Vagina (tissue), 2 donors: ENCODE measurements around the gene UPF1.

Experiments used
- CTCF ChIP-seq, 3 experiments: fragments of 450-650 bp in 2 of 3; fragments of 200-600 bp in 1 of 3; sonication (generic) in 1 of 3; IDR thresholded peaks; one replicate each; pipeline ENCODE4 v1.5.1; 2017 to 2019; ENCODE audit warnings: antibody characterized with exemption in 3 of 3, mild to moderate bottlenecking in 2 of 3, moderate library complexity in 2 of 3
- POLR2A ChIP-seq, 2 donors: fragments of 450-650 bp; IDR thresholded peaks; one replicate each; pipeline ENCODE4 v1.6.1; 2017; ENCODE audit warnings: antibody characterized with exemption in 2 of 2, mild to moderate bottlenecking in 2 of 2, moderate library complexity in 2 of 2
- POLR2AphosphoS5 ChIP-seq, 2 donors: sonication (generic); formaldehyde crosslinking; IDR thresholded peaks; one replicate each; pipeline ENCODE4 v1.9.0; 2017; ENCODE audit warnings: antibody characterized with exemption in 2 of 2, mild to moderate bottlenecking in 2 of 2, low read depth in 1 of 2; ENCODE audit not compliant: insufficient read depth in 1 of 2

DNA sequence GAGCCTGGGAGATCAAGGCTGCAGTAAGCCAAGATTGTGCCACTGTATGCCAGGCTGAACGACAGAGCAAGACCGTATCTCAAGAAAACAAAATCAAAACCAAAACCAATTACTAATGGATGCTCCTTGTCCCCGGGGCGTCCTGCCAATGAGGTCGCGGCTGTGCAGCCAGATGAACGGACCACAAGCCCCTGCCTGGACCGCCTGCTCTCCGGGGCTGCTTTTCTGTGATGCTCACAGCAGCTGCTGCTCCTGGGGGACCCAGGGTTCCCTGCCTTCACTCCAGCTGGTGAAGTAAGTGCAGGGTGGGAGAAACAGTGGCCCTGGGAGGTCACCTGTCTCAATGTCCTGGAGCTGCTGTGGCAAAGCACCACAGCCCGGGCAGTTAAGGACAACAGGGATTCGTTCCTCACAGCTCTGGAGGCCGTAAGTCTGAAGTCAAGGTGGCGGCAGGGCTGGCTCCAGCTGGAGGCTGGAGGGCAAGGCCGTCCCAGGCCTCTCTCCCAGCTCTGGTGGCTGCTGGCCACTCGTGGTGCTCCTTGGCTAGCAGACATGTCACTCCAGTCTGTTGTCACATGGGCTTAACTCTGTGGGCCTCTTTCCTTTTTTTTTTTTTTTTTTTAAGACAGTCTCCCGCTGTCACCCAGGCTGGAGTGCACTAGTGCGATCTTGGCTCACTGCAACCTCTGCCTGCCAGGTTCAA is 77.3 kb downstream of the UPF1 start:
- TF ChIP-seq CTCF (IDR thresholded peaks at IDR 0.05) (no peak), POLR2AphosphoS5 (IDR thresholded peaks at IDR 0.05; ENCODE audit: insufficient read depth in 1 of 2, low read depth in 1 of 2) (no peak), POLR2A (IDR thresholded peaks at IDR 0.05) (no peak)
